Neural cell (in vitro differentiated cells): ENCODE measurements around the gene VANGL1.

ENCODE experiments used
- CTCF ChIP-seq: fragments of 450-650 bp; IDR thresholded peaks from 2 replicates; pipeline ENCODE4 v1.5.1; 2014; ENCODE audit warnings: antibody characterized with exemption, mild to moderate bottlenecking, moderate library complexity; ENCODE audit not compliant: poor library complexity, severe bottlenecking
- MXI1 ChIP-seq: fragments of 450-650 bp; conservative IDR thresholded peaks from 2 replicates; pipeline ENCODE4 v1.6.1; 2014; ENCODE audit warnings: antibody characterized with exemption, mild to moderate bottlenecking; ENCODE audit not compliant: poor library complexity, severe bottlenecking
- RAD21 ChIP-seq: fragments of 450-650 bp; conservative IDR thresholded peaks from 2 replicates; pipeline ENCODE4 v1.6.1; 2014; ENCODE audit warnings: antibody characterized with exemption, mild to moderate bottlenecking, moderate library complexity
- TAF1 ChIP-seq: IDR thresholded peaks from 2 replicates; pipeline ENCODE4 v1.6.1; 2012; ENCODE audit warnings: low read depth

- TF ChIP-seq TAF1 (no peak), CTCF (no peak), RAD21 (no peak), MXI1 (no peak)
Measured at GRCh38 chr1:115718011-115718754, 76.4 kb downstream of the VANGL1 start.
